Ectodermal cell (in vitro differentiated cells): ENCODE data around the gene CLIC4.
"Not testable (repeated sequence)": the region's sequence is repeated elsewhere in the genome, so short reads cannot be mapped to it uniquely, and the experiment has no call there.

Experiments
- H3K27ac ChIP-seq: 2 replicates; pipeline ENCODE4 v1.7.0; 2013; ENCODE audit warnings: mild to moderate bottlenecking, low read depth, low read length; ENCODE audit not compliant: insufficient read depth, poor library complexity, severe bottlenecking
- H3K27me3 ChIP-seq: 2 replicates; pipeline ENCODE4 v1.7.0; 2013; ENCODE audit warnings: mild to moderate bottlenecking, low read length; ENCODE audit not compliant: insufficient read depth, control insufficient read depth, poor library complexity, severe bottlenecking
- H3K36me3 ChIP-seq: one replicate; pipeline ENCODE4 v1.7.0; 2013; ENCODE audit warnings: low read length; ENCODE audit not compliant: control insufficient read depth, insufficient read depth
- H3K4me1 ChIP-seq: one replicate; pipeline ENCODE4 v1.7.0; 2013; ENCODE audit warnings: low read length; ENCODE audit not compliant: control insufficient read depth, insufficient read depth
- H3K4me3 ChIP-seq: 2 replicates; pipeline ENCODE4 v1.7.0; 2013; ENCODE audit warnings: low read depth, low read length, control low read depth; ENCODE audit not compliant: insufficient read depth
- H3K9me3 ChIP-seq: 2 replicates; pipeline ENCODE4 v1.7.0; 2013; ENCODE audit warnings: mild to moderate bottlenecking, low read length, moderate library complexity; ENCODE audit not compliant: control insufficient read depth
- WGBS, 2 experiments: methylation state at CpG; one replicate each; pipeline ENCODE4 v1.1.7; 2013; ENCODE audit warnings: missing lambda C conversion rate in 2 of 2; 5-methylcytosine and 5-hydroxymethylcytosine counted together

The CLIC4 gene

GRCh38 chr1:24732186-24732885 lies 12.9 kb upstream of the CLIC4 start:
- Histone ChIP-seq H3K4me1 (peaks cover 14% of the 10 kb centered on the region), H3K9me3 (no peaks in the 10 kb centered on the region), H3K36me3 (no peaks in the 10 kb centered on the region), H3K27me3 (no peaks in the 10 kb centered on the region), H3K4me3 (no peak overlapping the region), H3K27ac (no peak overlapping the region)
- 83 to 95% methylated on average over 4 of the region's 4 CpGs for WGBS, 2 experiments

GRCh38 chr1:24733342-24733741 lies 11.9 kb upstream of the CLIC4 start:
- 88 to 90% methylated on average over 6 to 7 of the region's 7 CpGs for WGBS, 2 experiments
- H3K36me3 ChIP-seq, H3K27ac ChIP-seq, H3K27me3 ChIP-seq, H3K4me3 ChIP-seq, H3K9me3 ChIP-seq: not testable (repeated sequence)
- H3K4me1 ChIP-seq, result peaks cover 14% of the 10 kb centered on the region

- Histone ChIP-seq H3K4me1 (peaks cover 14% of the 10 kb centered on the region), H3K9me3 (no peaks in the 10 kb centered on the region), H3K36me3 (no peaks in the 10 kb centered on the region), H3K27ac (no peak overlapping the region), H3K4me3 (no peak overlapping the region), H3K27me3 (no peaks in the 10 kb centered on the region)
- 80 to 81% methylated on average over 5 of the region's 5 CpGs for WGBS, 2 experiments
Observed at GRCh38 chr1:24735156-24735508, 10.1 kb upstream of the CLIC4 start.

- Histone ChIP-seq H3K4me1 (peaks cover 13% of the 10 kb centered on the region), H3K27me3 (no peaks in the 10 kb centered on the region), H3K4me3 (no peak overlapping the region), H3K27ac (no peak overlapping the region), H3K36me3 (no peaks in the 10 kb centered on the region), H3K9me3 (no peaks in the 10 kb centered on the region)
- WGBS, 2 experiments, result 76% methylated on average over 16 of the region's 16 CpGs
Observed at GRCh38 chr1:24735509-24736375, 9.5 kb upstream of the CLIC4 start.

- no peaks in the 10 kb centered on the region for H3K36me3 ChIP-seq
- no peaks in the 10 kb centered on the region for H3K27me3 ChIP-seq
- peaks cover 8% of the 10 kb centered on the region for H3K4me1 ChIP-seq
- no peak overlapping the region for H3K4me3 ChIP-seq
- no peaks in the 10 kb centered on the region for H3K9me3 ChIP-seq
- no peak overlapping the region for H3K27ac ChIP-seq
- 88 to 92% methylated on average over 5 to 6 of the region's 6 CpGs for WGBS, 2 experiments
Observed at GRCh38 chr1:24737368-24738117, 7.7 kb upstream of the CLIC4 start.

- Histone ChIP-seq H3K27me3 (no peaks in the 10 kb centered on the region), H3K4me3 (no peak overlapping the region), H3K9me3 (no peaks in the 10 kb centered on the region), H3K27ac (no peak overlapping the region), H3K36me3 (no peaks in the 10 kb centered on the region), H3K4me1 (peaks cover 13% of the 10 kb centered on the region)
- 83 to 90% methylated on average over 9 of the region's 9 CpGs for WGBS, 2 experiments
Observed at GRCh38 chr1:24739241-24739640, 6.0 kb upstream of the CLIC4 start.

GRCh38 chr1:24742090-24742938 lies 2.9 kb upstream of the CLIC4 start:
- Histone ChIP-seq H3K27me3 (no peaks in the 10 kb centered on the region), H3K27ac (no peak overlapping the region), H3K36me3 (no peaks in the 10 kb centered on the region), H3K9me3 (no peaks in the 10 kb centered on the region), H3K4me1 (peaks cover 5% of the 10 kb centered on the region), H3K4me3 (no peak overlapping the region)
- 78 to 80% methylated on average over 9 of the region's 9 CpGs for WGBS, 2 experiments

GRCh38 chr1:24743404-24744211 lies 1.6 kb upstream of the CLIC4 start:
- no peaks in the 10 kb centered on the region for H3K36me3 ChIP-seq
- 74 to 79% methylated on average over 10 of the region's 10 CpGs for WGBS, 2 experiments
- H3K27me3 ChIP-seq, result no peaks in the 10 kb centered on the region
- H3K4me3 ChIP-seq, result no peak overlapping the region
- no peak overlapping the region for H3K27ac ChIP-seq
- H3K4me1 ChIP-seq, result peaks cover 11% of the 10 kb centered on the region
- H3K9me3 ChIP-seq, result no peaks in the 10 kb centered on the region

GRCh38 chr1:24745711-24746413 lies 615 bp downstream of the CLIC4 start:
- 0% methylated on average over 70 of the region's 70 CpGs for WGBS, 2 experiments
- peak overlapping the region; percentile 86 for H3K27ac ChIP-seq

More at GRCh38 chr1:24745711-24746413, 615 bp downstream of the CLIC4 start:
- Histone ChIP-seq H3K9me3 (no peaks in the 10 kb centered on the region), H3K27me3 (no peaks in the 10 kb centered on the region), H3K36me3 (peaks cover 3% of the 10 kb centered on the region), H3K4me1 (peaks cover 13% of the 10 kb centered on the region), H3K4me3 (peak overlapping the region; percentile 92)
